Chondrocyte (in vitro differentiated cells): ENCODE results near the gene CHRM2. TPM values are rescaled to one million over a fixed set of nuclear protein-coding genes. Genes with fewer than 3 reads are reported as not detected.

Source experiments
- DNase-seq: peaks from one replicate; pipeline ENCODE4 v3.0.0; 2021; ENCODE audit warnings: mixed read lengths, low spot score
- H3K27ac Mint-ChIP-seq: one replicate; pipeline ENCODE4 v1.8.0; 2021; ENCODE audit warnings: mild to moderate bottlenecking, moderate library complexity, mixed read lengths; ENCODE audit not compliant: unreplicated experiment
- H3K27me3 Mint-ChIP-seq: 2 replicates; pipeline ENCODE4 v1.8.0; 2021; ENCODE audit warnings: low read depth, mixed read lengths
- H3K36me3 Mint-ChIP-seq: 2 replicates; pipeline ENCODE4 v1.8.0; 2021; ENCODE audit warnings: low read depth, mixed read lengths
- H3K4me1 Mint-ChIP-seq: 2 replicates; pipeline ENCODE4 v1.8.0; 2021; ENCODE audit warnings: low read depth, mild to moderate bottlenecking, mixed read lengths
- H3K4me3 Mint-ChIP-seq: one replicate; pipeline ENCODE4 v1.8.0; 2021; ENCODE audit warnings: mild to moderate bottlenecking, moderate library complexity, mixed read lengths; ENCODE audit not compliant: unreplicated experiment
- H3K9me3 Mint-ChIP-seq: 2 replicates; pipeline ENCODE4 v1.8.0; 2021; ENCODE audit warnings: low read depth, mixed read lengths
- total RNA-seq: library from RNA; stranded (reverse); gene quantifications from 3 replicates; pipeline ENCODE4 v1.2.1, GENCODE V29; 2021
- TF ChIP-seq, protein P1 (sequence below): fragments of 200-600 bp; sonication (generic); IDR thresholded peaks from 2 replicates; pipeline ENCODE4 v1.5.0; 2021; ENCODE audit warnings: antibody characterized with exemption, mild to moderate bottlenecking, moderate library complexity

Gene CHRM2
- total RNA-seq, 1 donor from 2014 or later: not detected

DNA sequence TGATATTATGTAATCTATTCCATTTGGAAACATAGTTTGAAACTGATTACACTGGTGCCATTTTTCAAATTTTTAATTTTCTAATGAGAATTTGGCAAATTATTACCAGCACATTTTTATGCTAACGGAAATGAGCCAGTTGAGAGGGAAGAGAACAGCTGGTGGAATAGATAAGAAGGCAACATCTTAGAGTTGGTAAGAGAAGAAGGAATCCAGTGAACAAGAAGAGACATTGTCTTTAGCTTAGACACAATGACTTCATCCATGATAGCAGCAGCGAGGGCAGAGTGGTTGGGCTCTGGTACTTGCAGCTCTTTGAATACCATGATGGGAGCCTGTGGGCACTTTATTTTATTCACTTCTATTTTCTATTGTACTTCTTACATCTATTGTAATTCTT, 89.6 kb downstream of the CHRM2 start:
- peaks cover 2% of the 10 kb centered on the region for H3K9me3 Mint-ChIP-seq
- no peaks in the 10 kb centered on the region for H3K36me3 Mint-ChIP-seq
- H3K4me3 Mint-ChIP-seq: no peak overlapping the region
- peaks cover 48% of the 10 kb centered on the region for H3K4me1 Mint-ChIP-seq
- H3K27ac Mint-ChIP-seq: no peak overlapping the region
- no peak for DNase-seq
- peaks cover 3% of the 10 kb centered on the region for H3K27me3 Mint-ChIP-seq
- TF ChIP-seq, protein P1, sequence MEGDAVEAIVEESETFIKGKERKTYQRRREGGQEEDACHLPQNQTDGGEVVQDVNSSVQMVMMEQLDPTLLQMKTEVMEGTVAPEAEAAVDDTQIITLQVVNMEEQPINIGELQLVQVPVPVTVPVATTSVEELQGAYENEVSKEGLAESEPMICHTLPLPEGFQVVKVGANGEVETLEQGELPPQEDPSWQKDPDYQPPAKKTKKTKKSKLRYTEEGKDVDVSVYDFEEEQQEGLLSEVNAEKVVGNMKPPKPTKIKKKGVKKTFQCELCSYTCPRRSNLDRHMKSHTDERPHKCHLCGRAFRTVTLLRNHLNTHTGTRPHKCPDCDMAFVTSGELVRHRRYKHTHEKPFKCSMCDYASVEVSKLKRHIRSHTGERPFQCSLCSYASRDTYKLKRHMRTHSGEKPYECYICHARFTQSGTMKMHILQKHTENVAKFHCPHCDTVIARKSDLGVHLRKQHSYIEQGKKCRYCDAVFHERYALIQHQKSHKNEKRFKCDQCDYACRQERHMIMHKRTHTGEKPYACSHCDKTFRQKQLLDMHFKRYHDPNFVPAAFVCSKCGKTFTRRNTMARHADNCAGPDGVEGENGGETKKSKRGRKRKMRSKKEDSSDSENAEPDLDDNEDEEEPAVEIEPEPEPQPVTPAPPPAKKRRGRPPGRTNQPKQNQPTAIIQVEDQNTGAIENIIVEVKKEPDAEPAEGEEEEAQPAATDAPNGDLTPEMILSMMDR: no peak

DNA sequence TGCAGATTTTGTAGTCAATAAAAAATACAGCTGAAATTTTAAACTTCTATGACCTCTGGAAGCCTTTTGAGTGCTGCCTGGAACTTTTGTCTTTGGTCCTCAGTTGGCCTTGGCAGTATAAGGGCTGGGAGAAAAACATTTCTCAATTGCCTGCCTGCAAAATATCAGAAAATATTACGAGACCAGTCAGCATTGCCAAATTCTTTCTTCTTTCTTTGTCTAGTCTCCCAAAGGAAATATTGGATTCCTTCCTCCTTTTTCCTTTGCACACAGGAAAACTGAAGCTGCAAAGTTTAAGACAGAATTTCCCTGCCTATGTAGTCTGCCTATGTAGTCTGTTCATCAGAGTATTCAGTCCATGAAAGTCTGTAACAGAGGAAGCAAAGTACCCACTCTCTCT, 95.9 kb downstream of the CHRM2 start:
- DNase-seq: no peak
- H3K4me1 Mint-ChIP-seq: peaks cover 6% of the 10 kb centered on the region
- TF ChIP-seq, protein P1: no peak
- H3K4me3 Mint-ChIP-seq: no peak overlapping the region
- H3K9me3 Mint-ChIP-seq: no peaks in the 10 kb centered on the region
- no peak overlapping the region for H3K27ac Mint-ChIP-seq
- peaks cover 3% of the 10 kb centered on the region for H3K27me3 Mint-ChIP-seq
- no peaks in the 10 kb centered on the region for H3K36me3 Mint-ChIP-seq

DNA sequence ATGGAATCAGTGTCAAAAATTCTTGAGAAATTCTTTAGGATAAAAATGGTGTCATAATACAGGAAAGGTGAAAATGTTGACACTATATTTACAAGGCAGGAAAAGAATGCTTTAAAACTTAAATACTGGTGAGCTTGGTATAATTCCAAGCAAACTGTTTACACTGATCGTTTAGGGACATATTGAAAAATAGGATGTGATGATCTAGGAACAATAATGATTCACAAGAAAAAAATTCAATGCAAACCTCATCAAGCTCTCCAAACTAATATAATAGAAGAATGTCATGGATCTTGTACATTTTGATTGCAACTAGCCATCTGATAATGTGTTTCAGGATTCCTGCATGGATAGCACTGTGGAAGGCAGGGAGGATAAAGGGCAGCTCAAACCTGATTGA, 98.4 kb downstream of the CHRM2 start:
- H3K4me1 Mint-ChIP-seq: peaks cover 6% of the 10 kb centered on the region
- H3K9me3 Mint-ChIP-seq: no peaks in the 10 kb centered on the region
- H3K4me3 Mint-ChIP-seq: no peak overlapping the region
- H3K27me3 Mint-ChIP-seq: peaks cover 3% of the 10 kb centered on the region
- H3K36me3 Mint-ChIP-seq: no peaks in the 10 kb centered on the region
- TF ChIP-seq, protein P1: no peak
- H3K27ac Mint-ChIP-seq: no peak overlapping the region
- no peak for DNase-seq

DNA sequence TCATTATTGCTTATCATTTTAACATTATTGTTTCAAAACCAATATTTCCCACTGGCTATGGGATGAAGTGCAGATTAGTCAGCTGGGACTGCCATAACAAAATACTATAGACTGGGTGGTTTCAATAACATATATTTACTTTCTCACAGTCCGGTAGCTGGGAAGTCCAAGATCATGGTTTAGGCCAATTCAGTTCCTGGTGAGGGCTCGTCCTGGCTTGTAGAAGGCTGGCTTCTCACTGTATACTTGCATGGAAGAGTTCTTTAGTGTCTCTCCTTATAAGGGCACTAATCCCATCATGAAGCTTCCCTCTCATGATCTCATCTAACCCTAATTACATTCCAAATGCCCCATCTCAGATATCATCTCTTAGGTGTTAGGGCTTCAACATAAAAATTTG, 101.3 kb downstream of the CHRM2 start:
- Mint-ChIP-seq H3K9me3 (no peaks in the 10 kb centered on the region), H3K4me1 (peaks cover under 1% of the 10 kb centered on the region), H3K4me3 (no peak overlapping the region), H3K36me3 (peaks cover 2% of the 10 kb centered on the region), H3K27ac (no peak overlapping the region), H3K27me3 (no peaks in the 10 kb centered on the region)
- TF ChIP-seq, protein P1: no peak
- no peak for DNase-seq

DNA sequence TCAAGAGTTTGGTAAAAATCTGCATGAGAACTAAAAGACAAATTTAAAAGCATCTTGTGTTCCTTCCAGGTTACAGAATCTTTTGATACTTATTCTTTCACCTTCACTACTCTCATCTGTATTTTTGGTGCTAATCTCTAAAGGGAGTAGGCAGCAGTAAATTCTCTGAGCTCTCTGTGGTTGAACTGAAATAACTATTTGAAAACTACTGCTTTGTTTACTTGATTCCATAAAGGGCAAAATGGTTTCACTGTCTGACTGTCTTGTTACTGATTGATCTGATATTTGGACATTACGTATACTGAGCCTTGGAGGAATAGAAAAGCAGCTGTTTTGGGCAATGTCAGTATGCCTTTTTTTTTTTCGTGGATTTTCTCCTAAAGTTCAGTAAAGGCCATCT, 103.3 kb downstream of the CHRM2 start:
- no peak for DNase-seq
- Mint-ChIP-seq H3K9me3 (no peaks in the 10 kb centered on the region), H3K27me3 (no peaks in the 10 kb centered on the region), H3K4me3 (no peak overlapping the region), H3K4me1 (no peaks in the 10 kb centered on the region), H3K36me3 (peaks cover 2% of the 10 kb centered on the region), H3K27ac (no peak overlapping the region)
- TF ChIP-seq, protein P1: no peak
